HEK293T (cell line): Measurements from ENCODE around the gene LINGO4.

Experiments
- CTCF ChIA-PET: fragments of 350-600 bp; formaldehyde crosslinking; extraction: SDS; loops from one replicate; lab custom pipeline; 2021; ENCODE audit warnings: antibody characterized with exemption, inconsistent platforms; lab: Yijun Ruan, JAX
- POLR2A ChIA-PET: fragments of 350-600 bp; formaldehyde crosslinking; extraction: SDS; loops from one replicate; lab custom pipeline; 2020; ENCODE audit warnings: antibody characterized with exemption, inconsistent platforms; lab: Yijun Ruan, JAX
- DNase-seq: peaks from one replicate; pipeline ENCODE4 v3.0.0; 2012; ENCODE audit warnings: mixed read lengths; ENCODE audit errors: extremely low spot score
- ARNT ChIP-seq: fragments of 450-650 bp; IDR thresholded peaks from 2 replicates; pipeline ENCODE4 v1.6.1; 2017; ENCODE audit warnings: mild to moderate bottlenecking
- BHLHE40 ChIP-seq: fragments of 450-650 bp; IDR thresholded peaks from 2 replicates; pipeline ENCODE4 v1.6.1; 2016; ENCODE audit warnings: mild to moderate bottlenecking, moderate library complexity, borderline replicate concordance
- CTBP1 ChIP-seq: fragments of 450-650 bp; IDR thresholded peaks from 2 replicates; pipeline ENCODE4 v1.6.1; 2016; ENCODE audit warnings: borderline replicate concordance
- ELF4 ChIP-seq: fragments of 450-650 bp; IDR thresholded peaks from 2 replicates; pipeline ENCODE4 v1.6.1; 2017; ENCODE audit warnings: antibody characterized with exemption
- FOXA1 ChIP-seq: fragments of 450-650 bp; IDR thresholded peaks from 2 replicates; pipeline ENCODE4 v1.6.1; 2016; ENCODE audit warnings: mild to moderate bottlenecking
- FOXK2 ChIP-seq: fragments of 450-650 bp; IDR thresholded peaks from 2 replicates; pipeline ENCODE4 v1.6.1; 2016; ENCODE audit warnings: mild to moderate bottlenecking
- FOXM1 ChIP-seq: fragments of 450-650 bp; IDR thresholded peaks from 2 replicates; pipeline ENCODE4 v1.6.1; 2017; ENCODE audit warnings: mild to moderate bottlenecking, borderline replicate concordance
- HDGF ChIP-seq: fragments of 450-650 bp; IDR thresholded peaks from 2 replicates; pipeline ENCODE4 v1.6.1; 2017; ENCODE audit warnings: antibody characterized with exemption, borderline replicate concordance
- L3MBTL2 ChIP-seq: fragments of 450-650 bp; conservative IDR thresholded peaks from 2 replicates; pipeline ENCODE4 v1.6.1; 2016; ENCODE audit warnings: mild to moderate bottlenecking
- LEF1 ChIP-seq: fragments of 450-650 bp; IDR thresholded peaks from 2 replicates; pipeline ENCODE4 v1.6.1; 2017; ENCODE audit warnings: mild to moderate bottlenecking, borderline replicate concordance
- NFRKB ChIP-seq: fragments of 450-650 bp; IDR thresholded peaks from 2 replicates; pipeline ENCODE4 v1.6.1; 2016; ENCODE audit warnings: mild to moderate bottlenecking, moderate library complexity
- SP1 ChIP-seq: fragments of 450-650 bp; IDR thresholded peaks from 2 replicates; pipeline ENCODE4 v1.6.1; 2017
- SUZ12 ChIP-seq: fragments of 450-650 bp; IDR thresholded peaks from 2 replicates; pipeline ENCODE4 v1.6.1; 2016; ENCODE audit warnings: mild to moderate bottlenecking
- TARDBP ChIP-seq: fragments of 450-650 bp; IDR thresholded peaks from 2 replicates; pipeline ENCODE4 v1.6.1; 2016
- ZNF384 ChIP-seq: fragments of 450-650 bp; IDR thresholded peaks from 2 replicates; pipeline ENCODE4 v1.6.1; 2016
- TF ChIP-seq, protein P1 (sequence below): fragments of 450-650 bp; IDR thresholded peaks from 2 replicates; pipeline ENCODE4 v1.6.1; 2016

LINGO4 gene, protein sequence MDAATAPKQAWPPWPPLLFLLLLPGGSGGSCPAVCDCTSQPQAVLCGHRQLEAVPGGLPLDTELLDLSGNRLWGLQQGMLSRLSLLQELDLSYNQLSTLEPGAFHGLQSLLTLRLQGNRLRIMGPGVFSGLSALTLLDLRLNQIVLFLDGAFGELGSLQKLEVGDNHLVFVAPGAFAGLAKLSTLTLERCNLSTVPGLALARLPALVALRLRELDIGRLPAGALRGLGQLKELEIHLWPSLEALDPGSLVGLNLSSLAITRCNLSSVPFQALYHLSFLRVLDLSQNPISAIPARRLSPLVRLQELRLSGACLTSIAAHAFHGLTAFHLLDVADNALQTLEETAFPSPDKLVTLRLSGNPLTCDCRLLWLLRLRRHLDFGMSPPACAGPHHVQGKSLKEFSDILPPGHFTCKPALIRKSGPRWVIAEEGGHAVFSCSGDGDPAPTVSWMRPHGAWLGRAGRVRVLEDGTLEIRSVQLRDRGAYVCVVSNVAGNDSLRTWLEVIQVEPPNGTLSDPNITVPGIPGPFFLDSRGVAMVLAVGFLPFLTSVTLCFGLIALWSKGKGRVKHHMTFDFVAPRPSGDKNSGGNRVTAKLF

DNA sequence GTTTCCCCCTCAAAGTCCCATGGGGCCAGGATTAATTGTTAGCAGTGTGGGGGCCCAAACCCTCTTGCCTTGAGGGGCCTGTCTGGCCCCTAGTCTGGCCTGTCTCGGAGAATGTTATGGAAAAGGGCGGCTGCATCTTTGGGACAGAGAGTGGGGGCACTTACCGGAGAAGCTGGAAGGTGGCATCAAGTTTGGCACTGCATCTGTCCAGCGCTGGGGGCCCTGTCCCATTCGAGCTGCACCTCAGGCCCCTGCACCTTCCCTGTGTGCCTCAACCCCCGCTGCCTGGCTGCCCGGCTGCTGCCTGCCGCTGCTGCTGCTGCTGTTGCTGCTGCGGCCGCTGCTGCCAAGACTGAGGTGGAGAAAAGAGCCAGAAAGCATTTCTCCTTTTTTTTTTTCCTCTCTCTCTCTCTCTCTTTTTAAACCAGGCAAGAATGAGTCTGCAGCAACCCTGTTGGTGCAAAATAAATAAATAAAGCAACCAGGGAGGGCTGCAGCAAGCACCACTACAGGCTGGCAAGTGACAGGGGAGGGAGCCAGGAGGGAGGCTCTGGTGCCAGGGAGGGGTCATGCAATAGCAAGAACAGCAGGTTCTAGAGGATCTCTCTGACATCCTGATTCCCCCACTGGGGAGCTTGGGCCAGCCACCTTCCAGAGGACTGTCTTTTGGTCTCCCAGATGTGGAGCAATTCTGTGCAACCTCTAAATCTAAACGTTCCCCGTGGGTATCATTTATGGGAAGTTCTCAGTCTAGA is at the start of gene LINGO4:
TSS of gene LINGO4 (minus strand) at position 354 of the 755 bp plus-strand sequence. CDS start 2,715 bp downstream, outside the sequence.
- TF ChIP-seq BHLHE40, result no peak
- TF ChIP-seq ARNT, result no peak
- TF ChIP-seq NFRKB, result no peak
- TF ChIP-seq HDGF, result no peak
- no peak for TF ChIP-seq TARDBP
- no peak for TF ChIP-seq ZNF384
- TF ChIP-seq CTBP1, result no peak
- no peak for TF ChIP-seq FOXK2
- TF ChIP-seq FOXA1, result no peak
- no peak for TF ChIP-seq FOXM1
- TF ChIP-seq LEF1, result no peak
- no peak for TF ChIP-seq SP1
- TF ChIP-seq SUZ12, result no peak
- TF ChIP-seq L3MBTL2, result no peak
- TF ChIP-seq, protein P1, sequence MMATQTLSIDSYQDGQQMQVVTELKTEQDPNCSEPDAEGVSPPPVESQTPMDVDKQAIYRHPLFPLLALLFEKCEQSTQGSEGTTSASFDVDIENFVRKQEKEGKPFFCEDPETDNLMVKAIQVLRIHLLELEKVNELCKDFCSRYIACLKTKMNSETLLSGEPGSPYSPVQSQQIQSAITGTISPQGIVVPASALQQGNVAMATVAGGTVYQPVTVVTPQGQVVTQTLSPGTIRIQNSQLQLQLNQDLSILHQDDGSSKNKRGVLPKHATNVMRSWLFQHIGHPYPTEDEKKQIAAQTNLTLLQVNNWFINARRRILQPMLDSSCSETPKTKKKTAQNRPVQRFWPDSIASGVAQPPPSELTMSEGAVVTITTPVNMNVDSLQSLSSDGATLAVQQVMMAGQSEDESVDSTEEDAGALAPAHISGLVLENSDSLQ, result no peak
- no peak for TF ChIP-seq ELF4
- POLR2A ChIA-PET, result no interaction called here
- CTCF ChIA-PET, result no interaction called here
- no peak for DNase-seq

DNA sequence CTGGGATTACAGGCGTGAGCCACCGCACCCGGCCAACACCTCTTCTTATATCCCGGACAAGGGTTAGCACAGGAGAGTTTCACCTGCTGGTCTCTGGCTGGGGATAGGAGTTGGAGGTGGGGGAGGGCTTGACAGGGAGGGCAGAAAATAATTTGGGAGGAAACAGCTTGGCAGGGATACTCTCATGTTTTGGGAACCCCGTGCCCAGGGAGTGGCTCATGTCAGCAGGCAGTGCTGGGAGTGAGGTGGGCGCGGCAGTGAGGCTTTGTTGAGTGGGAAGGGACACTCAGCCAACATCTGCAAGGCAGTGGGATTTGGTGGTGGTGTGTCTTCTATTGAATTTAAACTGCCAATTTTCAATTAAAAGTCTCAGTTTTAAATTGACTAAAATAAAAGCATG is 49.4 kb upstream of the LINGO4 start:
- ChIA-PET POLR2A (no interaction called here), CTCF (interaction anchor here (0.6 to 1.7 kb wide), 2 partner anchors 10 to 38 kb away, joined by 4 to 7 read pairs; no protein-coding TSS in a partner anchor)
- TF ChIP-seq TARDBP, result no peak
- no peak for TF ChIP-seq NFRKB
- TF ChIP-seq ZNF384, result no peak
- TF ChIP-seq FOXM1, result no peak
- TF ChIP-seq CTBP1, result no peak
- TF ChIP-seq FOXK2, result no peak
- no peak for DNase-seq

DNA sequence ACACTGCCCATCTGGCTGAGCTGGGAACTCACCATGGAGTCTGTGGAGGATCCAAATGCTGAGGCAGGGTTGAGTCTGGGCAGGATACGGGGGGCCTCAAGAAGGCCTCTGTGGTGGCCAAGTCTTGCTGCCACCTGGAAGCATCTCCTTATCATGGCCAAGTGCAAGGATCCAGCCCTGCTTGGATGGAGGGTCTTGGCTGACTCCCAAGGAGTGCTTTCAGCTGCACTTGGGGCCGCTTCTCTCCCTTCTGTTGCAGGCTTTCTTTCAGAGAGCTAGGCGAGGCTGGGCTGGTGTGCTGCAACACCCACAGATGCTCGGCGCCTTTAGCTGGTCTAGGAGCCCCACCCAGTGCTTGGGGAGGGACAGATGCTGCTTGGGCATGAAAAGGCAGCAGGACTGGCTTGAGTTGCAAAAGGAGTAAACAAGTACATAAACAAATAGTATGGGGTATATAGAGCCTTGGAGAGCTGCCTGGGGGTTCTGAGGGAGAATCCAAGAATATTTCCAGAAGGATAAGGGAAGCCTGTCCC is 48.3 kb upstream of the LINGO4 start, which contains the start of gene THEM5:
TSS of gene THEM5 (minus strand) at position 302 of the 533 bp plus-strand sequence. CDS start at position 155, 147 bp downstream.
- DNase-seq, result no peak
- TF ChIP-seq SP1 (no peak), BHLHE40 (no peak)
- CTCF ChIA-PET, result interaction anchor here (1.7 kb wide), 1 partner anchor 9 kb away, joined by 7 read pairs; no protein-coding TSS in a partner anchor
- POLR2A ChIA-PET, result no interaction called here

DNA sequence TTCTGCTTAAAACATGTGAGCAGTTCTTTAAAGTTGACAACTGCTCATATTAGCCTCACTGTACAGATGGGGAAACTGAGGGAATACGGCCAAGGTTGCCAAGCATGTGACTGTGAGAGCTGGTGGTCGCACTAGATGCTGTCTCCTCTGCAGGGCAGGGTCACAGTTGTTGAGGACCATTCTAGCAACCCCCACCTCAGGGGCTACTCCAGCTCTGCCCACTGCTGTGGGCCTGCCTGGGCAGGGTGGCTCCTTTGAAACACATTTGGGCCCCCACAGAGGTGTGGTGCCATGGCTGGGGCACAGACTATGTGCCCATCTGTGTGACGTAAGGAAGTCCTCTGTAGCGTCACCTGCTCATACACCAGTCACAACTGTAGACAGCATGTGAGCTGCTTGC is 47.5 kb upstream of the LINGO4 start:
- no peak for DNase-seq
- POLR2A ChIA-PET, result no interaction called here
- CTCF ChIA-PET, result interaction anchor here (1.7 kb wide), 1 partner anchor 8 kb away, joined by 7 read pairs; no protein-coding TSS in a partner anchor
- TF ChIP-seq BHLHE40, result no peak
- no peak for TF ChIP-seq FOXM1
- TF ChIP-seq ELF4, result no peak
- TF ChIP-seq ZNF384, result no peak
- TF ChIP-seq ARNT, result no peak
- TF ChIP-seq SUZ12, result no peak
- TF ChIP-seq HDGF, result no peak
- TF ChIP-seq L3MBTL2, result no peak
- TF ChIP-seq LEF1, result no peak
- no peak for TF ChIP-seq NFRKB
- TF ChIP-seq CTBP1, result no peak
- TF ChIP-seq, protein P1, result no peak
- no peak for TF ChIP-seq TARDBP
- TF ChIP-seq FOXA1, result no peak
- TF ChIP-seq FOXK2, result no peak
- no peak for TF ChIP-seq SP1

DNA sequence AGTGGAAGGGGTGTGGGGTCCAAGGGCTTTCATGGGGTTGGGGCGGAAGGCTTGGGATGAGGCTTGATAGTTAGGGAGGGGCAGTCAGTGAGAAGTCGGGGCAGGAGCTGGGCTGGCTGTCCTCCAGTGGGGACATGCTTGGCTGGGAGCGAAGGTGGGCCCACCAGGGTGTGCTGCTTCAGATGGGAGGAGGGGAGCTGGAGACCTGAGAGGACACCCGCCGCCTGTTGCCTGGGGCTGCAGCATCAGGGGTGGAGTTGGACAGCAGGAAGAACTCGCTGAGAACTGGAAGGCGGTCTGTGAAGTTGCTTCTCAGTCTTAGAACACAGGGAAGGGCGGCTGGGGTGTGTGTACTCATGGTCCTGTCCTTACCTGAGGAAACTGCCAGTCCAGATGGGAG is 46.7 kb upstream of the LINGO4 start:
- TF ChIP-seq FOXK2, result no peak
- no peak for TF ChIP-seq FOXA1
- CTCF ChIA-PET, result interaction anchor here (0.6 kb wide), 1 partner anchor 12 kb away, joined by 4 read pairs; no protein-coding TSS in a partner anchor
- POLR2A ChIA-PET, result no interaction called here
- DNase-seq, result no peak

DNA sequence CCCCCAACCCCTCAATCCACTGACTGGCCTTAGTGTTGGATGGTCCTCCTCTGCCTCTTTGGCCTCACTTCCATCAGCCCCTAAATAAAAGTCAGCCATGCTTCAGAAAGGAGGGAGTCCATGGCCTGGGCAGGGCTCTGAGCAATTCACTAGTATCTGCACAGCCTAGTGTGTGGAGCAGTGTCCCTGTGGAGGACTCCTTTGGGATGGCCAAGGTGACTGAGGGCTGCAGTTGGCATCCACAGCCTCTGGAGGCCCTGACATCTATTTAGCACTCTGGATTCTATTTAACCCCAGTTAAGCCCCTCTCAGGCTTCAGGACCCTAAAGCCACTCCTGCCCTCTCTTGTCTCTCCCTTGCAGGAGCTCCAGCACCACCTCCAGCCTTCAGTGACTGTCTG is 44.7 kb upstream of the LINGO4 start:
- no peak for TF ChIP-seq LEF1
- no peak for TF ChIP-seq ZNF384
- TF ChIP-seq NFRKB, result no peak
- TF ChIP-seq ARNT, result no peak
- TF ChIP-seq CTBP1, result no peak
- TF ChIP-seq HDGF, result no peak
- TF ChIP-seq L3MBTL2, result no peak
- no peak for TF ChIP-seq ELF4
- no peak for TF ChIP-seq SP1
- TF ChIP-seq SUZ12, result no peak
- TF ChIP-seq, protein P1, result no peak
- no peak for TF ChIP-seq FOXA1
- no peak for DNase-seq
- ChIA-PET CTCF (interaction anchor here (1.5 kb wide), 1 partner anchor 13 kb away, joined by 5 read pairs; no protein-coding TSS in a partner anchor), POLR2A (no interaction called here)
